HepG2 (cell line): ENCODE data around the gene GLB1L. TPM values are rescaled to one million over a fixed set of nuclear protein-coding genes. Genes with fewer than 3 reads are reported as not detected.

Experiments
- BORCS8-MEF2B ChIP-seq: sonication (generic); formaldehyde crosslinking; IDR thresholded peaks from 2 replicates; pipeline ENCODE4 v1.8.0; 2022; ENCODE audit warnings: mild to moderate bottlenecking, missing genetic modification reagents
- GATAD2A ChIP-seq: IDR thresholded peaks from 2 replicates; pipeline ENCODE4 v1.6.1; 2016
- MIER2 ChIP-seq: IDR thresholded peaks from 2 replicates; pipeline ENCODE4 v1.6.1; 2016; ENCODE audit warnings: missing biosample characterization, missing genetic modification reagents
- MZF1 ChIP-seq: sonication (generic); formaldehyde crosslinking; IDR thresholded peaks from 2 replicates; pipeline ENCODE4 v1.8.1; 2023; ENCODE audit warnings: mild to moderate bottlenecking, missing genetic modification reagents, borderline replicate concordance
- NFATC3 ChIP-seq: sonication (generic); formaldehyde crosslinking; IDR thresholded peaks from 2 replicates; pipeline ENCODE4 v1.5.1; 2020; ENCODE audit warnings: mild to moderate bottlenecking, missing genetic modification reagents
- SAP130 ChIP-seq: IDR thresholded peaks from 2 replicates; pipeline ENCODE4 v1.6.1; 2016; ENCODE audit warnings: low read depth
- SIN3B ChIP-seq: fragments of 150-350 bp; IDR thresholded peaks from 2 replicates; pipeline ENCODE4 v1.6.1; 2014; ENCODE audit warnings: low read length
- ZFP36L2 ChIP-seq: sonication (generic); formaldehyde crosslinking; IDR thresholded peaks from 2 replicates; pipeline ENCODE4 v1.4.0; 2020; ENCODE audit warnings: missing genetic modification reagents
- ZMYM2 ChIP-seq: sonication (generic); formaldehyde crosslinking; IDR thresholded peaks from 2 replicates; pipeline ENCODE4 v1.8.0; 2022; ENCODE audit warnings: mild to moderate bottlenecking, missing genetic modification reagents
- ZNF510 ChIP-seq: sonication (generic); formaldehyde crosslinking; IDR thresholded peaks from 2 replicates; pipeline ENCODE4 v1.4.0; 2020; ENCODE audit warnings: low read depth, mild to moderate bottlenecking, missing genetic modification reagents
- ZNF615 ChIP-seq: sonication (generic); formaldehyde crosslinking; IDR thresholded peaks from 2 replicates; pipeline ENCODE4 v1.5.0; 2020; ENCODE audit warnings: mild to moderate bottlenecking, missing genetic modification reagents, borderline replicate concordance
- ZNF766 ChIP-seq: sonication (generic); formaldehyde crosslinking; IDR thresholded peaks from 2 replicates; pipeline ENCODE4 v1.5.0; 2020; ENCODE audit warnings: missing genetic modification reagents, borderline replicate concordance
- polyA plus RNA-seq, 8 experiments: library from polyadenylated mRNA; depleted of rRNA in 3 of 8; stranded (reverse) in 7 of 8; unstranded in 1 of 8; fragments of >200 nt; fragmentation: Illumina TruSeq in 4 of 8; extraction: Trizol in 4 of 8; gene quantifications; 2 replicates each; pipeline versions ENCODE4 v1.2.1 to v1.2.3, GENCODE V29; 2011 to 2016; ENCODE audit warnings: low read depth in 4 of 8, missing spikeins in 1 of 8, mixed read lengths in 1 of 8; ENCODE audit not compliant: insufficient read depth in 1 of 8
- total RNA-seq, 5 experiments: library from RNA; depleted of rRNA; stranded (reverse); fragments of >200 nt; fragmentation: Illumina TruSeq; extraction: Trizol; gene quantifications; 2 replicates each; pipeline ENCODE4 v1.2.3, GENCODE V29; 2016; ENCODE audit warnings: low read depth in 1 of 5
- TF ChIP-seq, protein P1 (sequence below): sonication (generic); formaldehyde crosslinking; IDR thresholded peaks from 2 replicates; pipeline ENCODE4 v1.5.1; 2020; ENCODE audit warnings: mild to moderate bottlenecking, missing genetic modification reagents
- TF ChIP-seq, protein P2 (sequence below): sonication (generic); formaldehyde crosslinking; IDR thresholded peaks from 2 replicates; pipeline ENCODE4 v1.8.0; 2022; ENCODE audit warnings: missing genetic modification reagents, mild to moderate bottlenecking, borderline replicate concordance
- TF ChIP-seq, protein P3 (sequence below): IDR thresholded peaks from 2 replicates; pipeline ENCODE4 v1.6.1; 2012; ENCODE audit warnings: inconsistent platforms
- TF ChIP-seq, protein P4 (sequence below): sonication (generic); formaldehyde crosslinking; IDR thresholded peaks from 2 replicates; pipeline ENCODE4 v1.4.0; 2020; ENCODE audit warnings: mild to moderate bottlenecking, missing genetic modification reagents
- TF ChIP-seq, protein P5 (sequence below): sonication (generic); formaldehyde crosslinking; IDR thresholded peaks from one replicate; pipeline ENCODE4 v1.5.1; 2020; ENCODE audit warnings: mild to moderate bottlenecking, missing genetic modification reagents; ENCODE audit errors: not compliant biosample characterization

GLB1L gene
- total and polyA plus RNA-seq, 2 of the 13 experiments (the other 11 are each of a cell fraction or from before 2014, with no cell fraction given) = 6.8 to 7.3 TPM

DNA sequence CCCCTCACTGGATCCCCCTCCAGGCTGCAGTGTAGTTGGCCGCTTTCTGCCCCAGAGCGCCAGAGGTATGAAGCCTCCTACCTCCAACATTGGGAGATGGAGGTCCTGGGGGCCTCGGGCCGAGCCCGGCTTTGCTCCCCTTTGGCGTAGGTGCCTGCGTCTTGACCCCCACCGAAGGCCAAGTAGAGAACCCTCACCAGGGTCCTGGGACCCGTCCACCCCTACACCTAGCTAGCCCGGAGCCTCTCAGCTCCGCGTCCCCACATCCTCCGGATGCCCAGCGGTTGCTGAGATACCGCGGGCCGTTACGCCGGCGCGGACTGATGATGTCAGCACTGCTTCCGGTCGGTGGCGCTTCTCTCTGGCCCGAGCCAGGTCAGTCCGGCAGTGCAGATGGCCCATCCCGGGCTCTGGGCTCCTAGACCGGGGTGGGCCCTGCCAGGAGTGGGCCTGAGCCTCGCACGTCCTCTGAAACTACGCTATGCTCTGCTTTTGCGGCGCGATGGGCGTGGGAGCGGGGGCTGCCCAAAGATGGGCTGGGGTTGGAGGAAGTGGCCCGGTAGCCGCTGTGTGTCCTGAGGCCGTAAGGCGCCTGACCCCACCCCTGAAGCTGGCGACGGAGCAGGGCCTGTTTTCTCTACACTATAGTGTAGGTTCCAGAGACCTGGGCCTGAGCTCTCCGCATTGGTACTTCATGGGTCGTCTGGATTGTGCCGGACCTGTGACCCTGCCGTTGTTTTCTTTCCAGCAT, at the start of gene GLB1L, which contains the start of gene STK16 (continued):
- TF ChIP-seq, protein P1, sequence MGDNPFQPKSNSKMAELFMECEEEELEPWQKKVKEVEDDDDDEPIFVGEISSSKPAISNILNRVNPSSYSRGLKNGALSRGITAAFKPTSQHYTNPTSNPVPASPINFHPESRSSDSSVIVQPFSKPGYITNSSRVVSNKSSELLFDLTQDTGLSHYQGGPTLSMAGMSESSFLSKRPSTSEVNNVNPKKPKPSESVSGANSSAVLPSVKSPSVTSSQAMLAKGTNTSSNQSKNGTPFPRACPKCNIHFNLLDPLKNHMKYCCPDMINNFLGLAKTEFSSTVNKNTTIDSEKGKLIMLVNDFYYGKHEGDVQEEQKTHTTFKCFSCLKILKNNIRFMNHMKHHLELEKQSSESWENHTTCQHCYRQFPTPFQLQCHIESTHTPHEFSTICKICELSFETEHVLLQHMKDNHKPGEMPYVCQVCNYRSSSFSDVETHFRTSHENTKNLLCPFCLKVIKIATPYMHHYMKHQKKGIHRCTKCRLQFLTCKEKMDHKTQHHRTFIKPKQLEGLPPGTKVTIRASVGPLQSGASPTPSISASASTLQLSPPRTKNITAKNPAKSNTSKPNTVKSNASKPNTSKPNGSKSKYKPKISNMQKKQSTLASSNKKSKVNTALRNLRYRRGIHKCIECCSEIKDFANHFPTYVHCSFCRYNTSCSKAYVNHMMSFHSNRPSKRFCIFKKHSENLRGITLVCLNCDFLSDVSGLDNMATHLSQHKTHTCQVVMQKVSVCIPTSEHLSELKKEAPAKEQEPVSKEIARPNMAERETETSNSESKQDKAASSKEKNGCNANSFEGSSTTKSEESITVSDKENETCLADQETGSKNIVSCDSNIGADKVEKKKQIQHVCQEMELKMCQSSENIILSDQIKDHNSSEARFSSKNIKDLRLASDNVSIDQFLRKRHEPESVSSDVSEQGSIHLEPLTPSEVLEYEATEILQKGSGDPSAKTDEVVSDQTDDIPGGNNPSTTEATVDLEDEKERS (CRISPR knock-in tag) = peak; percentile 91
- TF ChIP-seq ZNF766 (no peak; the same call in 1 of the 2 replicates), ZMYM2 (CRISPR knock-in tag) (no peak; the same call in 1 of the 2 replicates), SAP130 (CRISPR knock-in tag) (peak; percentile 100), ZFP36L2 (CRISPR knock-in tag) (no peak), ZNF615 (no peak; the same call in 1 of the 2 replicates), NFATC3 (CRISPR knock-in tag) (peak; percentile 96; the same call in 1 of the 2 replicates), MIER2 (CRISPR knock-in tag) (peak; percentile 76), GATAD2A (CRISPR knock-in tag) (peak; percentile 78), ZNF510 (CRISPR knock-in tag) (peak; percentile 91), BORCS8-MEF2B (peak; percentile 97), MZF1 (CRISPR knock-in tag) (peak; percentile 96), SIN3B (peak; percentile 93)
- TF ChIP-seq, protein P2, sequence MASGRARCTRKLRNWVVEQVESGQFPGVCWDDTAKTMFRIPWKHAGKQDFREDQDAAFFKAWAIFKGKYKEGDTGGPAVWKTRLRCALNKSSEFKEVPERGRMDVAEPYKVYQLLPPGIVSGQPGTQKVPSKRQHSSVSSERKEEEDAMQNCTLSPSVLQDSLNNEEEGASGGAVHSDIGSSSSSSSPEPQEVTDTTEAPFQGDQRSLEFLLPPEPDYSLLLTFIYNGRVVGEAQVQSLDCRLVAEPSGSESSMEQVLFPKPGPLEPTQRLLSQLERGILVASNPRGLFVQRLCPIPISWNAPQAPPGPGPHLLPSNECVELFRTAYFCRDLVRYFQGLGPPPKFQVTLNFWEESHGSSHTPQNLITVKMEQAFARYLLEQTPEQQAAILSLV (CRISPR knock-in tag) = peak; percentile 99
- TF ChIP-seq, protein P3, sequence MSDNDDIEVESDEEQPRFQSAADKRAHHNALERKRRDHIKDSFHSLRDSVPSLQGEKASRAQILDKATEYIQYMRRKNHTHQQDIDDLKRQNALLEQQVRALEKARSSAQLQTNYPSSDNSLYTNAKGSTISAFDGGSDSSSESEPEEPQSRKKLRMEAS = peak; percentile 76
- TF ChIP-seq, protein P4, sequence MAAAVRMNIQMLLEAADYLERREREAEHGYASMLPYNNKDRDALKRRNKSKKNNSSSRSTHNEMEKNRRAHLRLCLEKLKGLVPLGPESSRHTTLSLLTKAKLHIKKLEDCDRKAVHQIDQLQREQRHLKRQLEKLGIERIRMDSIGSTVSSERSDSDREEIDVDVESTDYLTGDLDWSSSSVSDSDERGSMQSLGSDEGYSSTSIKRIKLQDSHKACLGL (CRISPR knock-in tag) = peak; percentile 80
- TF ChIP-seq, protein P5, sequence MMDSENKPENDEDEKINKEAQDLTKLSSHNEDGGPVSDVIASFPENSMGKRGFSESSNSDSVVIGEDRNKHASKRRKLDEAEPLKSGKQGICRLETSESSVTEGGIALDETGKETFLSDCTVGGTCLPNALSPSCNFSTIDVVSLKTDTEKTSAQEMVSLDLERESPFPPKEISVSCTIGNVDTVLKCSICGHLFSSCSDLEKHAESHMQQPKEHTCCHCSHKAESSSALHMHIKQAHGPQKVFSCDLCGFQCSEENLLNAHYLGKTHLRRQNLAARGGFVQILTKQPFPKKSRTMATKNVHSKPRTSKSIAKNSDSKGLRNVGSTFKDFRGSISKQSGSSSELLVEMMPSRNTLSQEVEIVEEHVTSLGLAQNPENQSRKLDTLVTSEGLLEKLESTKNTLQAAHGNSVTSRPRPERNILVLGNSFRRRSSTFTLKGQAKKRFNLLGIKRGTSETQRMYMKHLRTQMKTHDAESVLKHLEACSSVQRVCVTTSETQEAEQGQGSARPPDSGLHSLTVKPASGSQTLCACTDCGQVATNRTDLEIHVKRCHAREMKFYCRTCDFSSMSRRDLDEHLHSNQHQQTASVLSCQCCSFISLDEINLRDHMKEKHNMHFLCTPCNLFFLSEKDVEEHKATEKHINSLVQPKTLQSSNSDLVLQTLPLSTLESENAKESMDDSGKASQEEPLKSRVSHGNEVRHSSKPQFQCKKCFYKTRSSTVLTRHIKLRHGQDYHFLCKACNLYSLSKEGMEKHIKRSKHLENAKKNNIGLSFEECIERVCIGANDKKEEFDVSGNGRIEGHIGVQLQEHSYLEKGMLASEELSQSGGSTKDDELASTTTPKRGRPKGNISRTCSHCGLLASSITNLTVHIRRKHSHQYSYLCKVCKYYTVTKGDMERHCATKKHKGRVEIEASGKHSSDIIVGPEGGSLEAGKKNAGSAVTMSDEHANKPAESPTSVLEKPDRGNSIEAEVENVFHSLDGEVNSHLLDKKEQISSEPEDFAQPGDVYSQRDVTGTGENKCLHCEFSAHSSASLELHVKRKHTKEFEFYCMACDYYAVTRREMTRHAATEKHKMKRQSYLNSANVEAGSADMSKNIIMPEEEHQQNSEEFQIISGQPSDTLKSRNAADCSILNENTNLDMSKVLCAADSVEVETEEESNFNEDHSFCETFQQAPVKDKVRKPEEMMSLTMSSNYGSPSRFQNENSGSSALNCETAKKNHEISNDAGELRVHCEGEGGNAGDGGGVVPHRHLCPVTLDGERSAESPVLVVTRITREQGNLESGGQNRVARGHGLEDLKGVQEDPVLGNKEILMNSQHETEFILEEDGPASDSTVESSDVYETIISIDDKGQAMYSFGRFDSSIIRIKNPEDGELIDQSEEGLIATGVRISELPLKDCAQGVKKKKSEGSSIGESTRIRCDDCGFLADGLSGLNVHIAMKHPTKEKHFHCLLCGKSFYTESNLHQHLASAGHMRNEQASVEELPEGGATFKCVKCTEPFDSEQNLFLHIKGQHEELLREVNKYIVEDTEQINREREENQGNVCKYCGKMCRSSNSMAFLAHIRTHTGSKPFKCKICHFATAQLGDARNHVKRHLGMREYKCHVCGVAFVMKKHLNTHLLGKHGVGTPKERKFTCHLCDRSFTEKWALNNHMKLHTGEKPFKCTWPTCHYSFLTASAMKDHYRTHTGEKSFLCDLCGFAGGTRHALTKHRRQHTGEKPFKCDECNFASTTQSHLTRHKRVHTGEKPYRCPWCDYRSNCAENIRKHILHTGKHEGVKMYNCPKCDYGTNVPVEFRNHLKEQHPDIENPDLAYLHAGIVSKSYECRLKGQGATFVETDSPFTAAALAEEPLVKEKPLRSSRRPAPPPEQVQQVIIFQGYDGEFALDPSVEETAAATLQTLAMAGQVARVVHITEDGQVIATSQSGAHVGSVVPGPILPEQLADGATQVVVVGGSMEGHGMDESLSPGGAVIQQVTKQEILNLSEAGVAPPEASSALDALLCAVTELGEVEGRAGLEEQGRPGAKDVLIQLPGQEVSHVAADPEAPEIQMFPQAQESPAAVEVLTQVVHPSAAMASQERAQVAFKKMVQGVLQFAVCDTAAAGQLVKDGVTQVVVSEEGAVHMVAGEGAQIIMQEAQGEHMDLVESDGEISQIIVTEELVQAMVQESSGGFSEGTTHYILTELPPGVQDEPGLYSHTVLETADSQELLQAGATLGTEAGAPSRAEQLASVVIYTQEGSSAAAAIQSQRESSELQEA (CRISPR knock-in tag) = peak; percentile 92
